HUES64 (cell line): ENCODE measurements around the gene LIMS3.
"Not testable (repeated sequence)": the region's sequence is repeated elsewhere in the genome, so short reads cannot be mapped to it uniquely, and the experiment has no call there.

Experiments
- H3K27ac ChIP-seq: 2 replicates; pipeline ENCODE4 v1.7.0; 2013; ENCODE audit warnings: low read depth, low read length, inconsistent platforms
- H3K27me3 ChIP-seq: 2 replicates; pipeline ENCODE4 v1.6.1; 2013; ENCODE audit warnings: mild to moderate bottlenecking, low read length; ENCODE audit not compliant: insufficient read depth
- H3K36me3 ChIP-seq: 2 replicates; pipeline ENCODE4 v1.6.1; 2013; ENCODE audit warnings: mild to moderate bottlenecking, low read length; ENCODE audit not compliant: insufficient read depth
- H3K4me1 ChIP-seq: 2 replicates; pipeline ENCODE4 v1.6.1; 2013; ENCODE audit warnings: mild to moderate bottlenecking, low read length, moderate library complexity; ENCODE audit not compliant: insufficient read depth
- H3K4me3 ChIP-seq: 2 replicates; pipeline ENCODE4 v1.5.1; 2013; ENCODE audit warnings: mild to moderate bottlenecking, low read length, moderate library complexity
- H3K9ac ChIP-seq: 2 replicates; pipeline ENCODE4 v1.6.1; 2013; ENCODE audit warnings: mild to moderate bottlenecking, low read depth, low read length
- H3K9me3 ChIP-seq: 2 replicates; pipeline ENCODE4 v1.6.1; 2013; ENCODE audit warnings: low read depth, low read length; ENCODE audit not compliant: insufficient read depth
- WGBS: fragments of 150-250, 120-280 bp; methylation state at CpG from one replicate; pipeline ENCODE4 v1.1.7; 2013; ENCODE audit warnings: missing lambda C conversion rate; 5-methylcytosine and 5-hydroxymethylcytosine counted together

The LIMS3 gene

GRCh38 chr2:109936534-109936933, 38.0 kb downstream of the LIMS3 start:
- no CpG with 5 or more reads among the region's 6 CpGs for WGBS
- not testable (repeated sequence) for H3K36me3 ChIP-seq, H3K27ac ChIP-seq, H3K9me3 ChIP-seq, H3K4me3 ChIP-seq, H3K9ac ChIP-seq, H3K4me1 ChIP-seq, H3K27me3 ChIP-seq

GRCh38 chr2:109945362-109945761, 46.9 kb downstream of the LIMS3 start:
- not testable (repeated sequence) for H3K9me3 ChIP-seq, H3K27me3 ChIP-seq, H3K4me3 ChIP-seq, H3K36me3 ChIP-seq, H3K4me1 ChIP-seq, H3K9ac ChIP-seq, H3K27ac ChIP-seq
- no CpG with 5 or more reads among the region's 3 CpGs for WGBS

DNA sequence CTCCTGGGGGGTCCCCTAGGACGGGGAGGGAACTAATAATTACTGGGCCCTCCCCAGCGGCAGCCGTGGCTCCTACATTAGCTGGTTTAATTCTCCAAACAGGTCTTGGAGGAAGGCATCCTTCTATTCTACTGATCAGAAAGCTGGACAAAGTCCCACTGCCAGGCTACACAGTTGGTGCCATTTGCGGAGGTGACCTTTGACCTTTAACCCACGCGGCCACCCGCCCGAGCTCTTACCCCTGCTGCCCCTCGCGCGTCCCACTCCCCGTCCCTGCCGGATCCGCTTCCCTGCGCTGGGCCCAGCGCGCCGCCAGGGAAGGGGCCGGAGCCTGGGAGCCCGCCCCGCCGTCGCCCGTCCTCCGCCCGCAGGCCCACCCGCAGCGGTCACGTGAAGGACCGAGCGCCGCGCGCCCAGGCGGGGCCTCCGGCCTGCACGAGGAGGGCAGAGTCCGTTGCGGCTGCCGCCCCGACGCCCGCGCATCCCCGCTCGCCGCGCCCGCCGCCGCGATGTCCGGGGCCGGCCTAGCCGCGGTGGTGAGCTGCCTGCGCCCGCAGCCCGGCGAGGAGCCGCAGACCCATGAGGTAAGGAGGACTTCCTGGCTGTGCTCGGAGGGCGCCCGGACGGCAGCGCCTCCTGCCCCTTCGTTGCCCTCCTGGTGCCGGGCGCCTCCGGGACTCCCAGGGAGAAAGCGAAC, 48.9 kb downstream of the LIMS3 start:
- not testable (repeated sequence) for H3K9me3 ChIP-seq, H3K9ac ChIP-seq, H3K36me3 ChIP-seq, H3K4me3 ChIP-seq, H3K27ac ChIP-seq, H3K27me3 ChIP-seq, H3K4me1 ChIP-seq
- no CpG with 5 or more reads among the region's 71 CpGs for WGBS

DNA sequence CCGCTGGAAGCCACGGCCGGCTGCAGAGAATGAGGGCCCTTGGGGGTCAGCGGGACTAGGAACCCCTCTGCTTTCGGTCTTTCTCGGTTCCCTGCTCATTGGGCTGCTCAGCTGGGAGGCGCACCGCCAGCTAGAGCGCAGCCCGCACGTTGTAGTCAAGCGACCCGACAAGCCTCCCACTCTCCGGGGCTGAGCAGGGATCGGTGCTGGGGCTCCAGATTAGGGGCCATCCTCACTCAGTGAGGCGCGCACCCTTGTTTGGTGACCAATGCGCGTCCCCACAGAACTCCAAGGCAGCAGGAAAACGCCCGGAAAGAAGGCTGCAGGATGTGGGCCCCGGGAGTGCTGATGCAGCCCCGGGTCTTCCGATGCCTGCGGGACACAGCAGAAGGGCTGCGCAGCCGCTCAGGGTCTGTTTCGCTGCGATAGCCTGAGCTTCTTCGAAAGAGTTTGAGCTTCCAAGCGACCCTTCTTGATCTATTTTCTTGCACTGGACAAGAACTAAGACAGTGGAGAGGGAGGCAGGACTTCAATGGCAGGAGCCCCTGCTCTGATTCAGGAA, 49.6 kb downstream of the LIMS3 start:
- H3K36me3 ChIP-seq, H3K9me3 ChIP-seq, H3K9ac ChIP-seq, H3K4me1 ChIP-seq, H3K4me3 ChIP-seq, H3K27ac ChIP-seq, H3K27me3 ChIP-seq: not testable (repeated sequence)
- WGBS: no CpG with 5 or more reads among the region's 31 CpGs

DNA sequence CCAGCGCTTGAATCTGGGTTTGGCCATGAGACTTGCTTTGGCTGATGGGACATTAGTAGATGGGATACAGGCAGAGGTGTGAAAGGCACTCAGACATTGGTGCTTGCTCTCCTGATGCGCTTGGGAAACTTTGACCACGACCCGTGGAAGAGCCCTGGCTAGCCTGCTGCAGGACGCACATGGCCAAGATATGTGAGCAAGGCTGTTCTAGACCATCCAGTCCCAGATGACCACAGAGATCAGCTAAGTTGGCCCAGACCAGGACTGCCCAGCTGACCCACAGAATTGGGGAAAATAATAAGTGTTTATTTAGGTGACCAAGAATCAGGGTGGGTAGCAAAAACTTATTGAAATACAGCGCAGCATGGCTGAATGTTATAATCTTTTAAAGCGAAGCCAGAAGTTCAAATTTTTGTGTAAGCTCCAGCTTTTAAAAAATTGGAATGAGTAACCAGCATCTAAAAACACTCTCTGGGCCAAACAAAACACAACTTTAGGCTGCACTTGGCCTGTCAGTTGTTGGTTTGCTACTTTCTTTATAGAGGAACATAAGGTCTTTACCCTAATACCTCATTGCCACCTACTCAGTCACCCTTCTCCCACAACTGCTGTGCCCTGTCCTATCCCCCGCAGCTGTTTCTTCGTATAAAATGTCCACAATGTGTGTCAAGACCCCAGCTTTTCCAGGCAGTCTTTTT, 51.8 kb downstream of the LIMS3 start:
- not testable (repeated sequence) for H3K9me3 ChIP-seq, H3K4me3 ChIP-seq, H3K27me3 ChIP-seq, H3K27ac ChIP-seq, H3K4me1 ChIP-seq, H3K9ac ChIP-seq, H3K36me3 ChIP-seq
- WGBS: no CpG with 5 or more reads among the region's 9 CpGs

- H3K36me3 ChIP-seq, H3K27me3 ChIP-seq: not testable (repeated sequence)
These were observed 65.5 kb downstream of the LIMS3 start for GRCh38 chr2:109963942-109964341.

GRCh38 chr2:109965482-109965881, 67.0 kb downstream of the LIMS3 start:
- not testable (repeated sequence) for H3K4me1 ChIP-seq, H3K9me3 ChIP-seq, H3K27ac ChIP-seq, H3K36me3 ChIP-seq, H3K4me3 ChIP-seq, H3K9ac ChIP-seq, H3K27me3 ChIP-seq
- WGBS: no CpG with 5 or more reads among the region's 1 CpG

More at GRCh38 chr2:109963942-109964341, 65.5 kb downstream of the LIMS3 start:
- H3K4me1 ChIP-seq, H3K4me3 ChIP-seq, H3K9ac ChIP-seq, H3K27ac ChIP-seq, H3K9me3 ChIP-seq: not testable (repeated sequence)
- WGBS: no CpG with 5 or more reads among the region's 1 CpG

- not testable (repeated sequence) for H3K9ac ChIP-seq, H3K27ac ChIP-seq, H3K9me3 ChIP-seq, H3K27me3 ChIP-seq, H3K4me3 ChIP-seq, H3K4me1 ChIP-seq, H3K36me3 ChIP-seq
- WGBS: no CpG with 5 or more reads among the region's 3 CpGs
These were observed 67.7 kb downstream of the LIMS3 start for GRCh38 chr2:109966107-109966736.

- not testable (repeated sequence) for H3K27me3 ChIP-seq, H3K9me3 ChIP-seq
- WGBS: no CpG with 5 or more reads among the region's 1 CpG
These were observed 68.4 kb downstream of the LIMS3 start for GRCh38 chr2:109966858-109967257.

DNA sequence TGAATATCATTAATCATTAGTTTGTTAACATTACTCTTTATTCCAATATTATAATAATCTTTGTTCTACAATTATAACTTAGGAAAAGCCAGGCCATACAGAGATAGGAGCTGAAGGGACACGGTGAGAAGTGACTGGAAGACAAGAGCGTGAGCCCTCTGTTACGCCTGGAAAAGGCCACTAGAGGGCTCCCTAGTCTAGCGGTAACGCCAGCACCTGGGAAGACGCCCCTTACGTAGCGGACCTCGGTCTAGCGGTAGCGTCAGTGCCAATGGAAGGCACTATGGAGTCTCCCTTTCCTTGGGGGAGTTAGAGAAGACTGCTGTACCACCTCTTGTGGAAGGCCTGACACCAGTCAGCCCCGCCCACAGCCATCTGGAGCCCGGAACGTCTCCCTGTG, 71.4 kb downstream of the LIMS3 start:
- not testable (repeated sequence) for H3K27me3 ChIP-seq, H3K4me3 ChIP-seq
- WGBS: no CpG with 5 or more reads among the region's 14 CpGs

More at GRCh38 chr2:109966858-109967257, 68.4 kb downstream of the LIMS3 start:
- not testable (repeated sequence) for H3K27ac ChIP-seq, H3K9ac ChIP-seq, H3K36me3 ChIP-seq, H3K4me3 ChIP-seq, H3K4me1 ChIP-seq

DNA sequence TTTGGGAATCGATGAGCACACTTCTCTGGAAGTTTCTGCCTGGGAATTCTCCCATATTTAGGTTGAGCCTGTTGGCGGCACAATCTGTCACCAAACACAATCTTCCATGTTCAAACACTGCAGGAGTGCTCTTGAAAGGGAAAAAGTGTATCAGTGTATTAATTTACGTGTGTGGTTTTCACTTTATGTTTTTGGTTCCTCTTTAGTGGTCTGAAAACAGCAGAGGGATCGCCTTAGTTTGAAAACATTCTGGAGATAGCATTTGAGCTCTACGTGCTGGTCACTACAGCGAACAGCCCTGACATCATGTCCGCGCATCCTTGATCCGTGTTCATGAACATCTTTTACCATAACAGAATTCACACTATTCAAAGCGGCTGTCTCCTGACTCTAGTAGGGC, 73.2 kb downstream of the LIMS3 start:
- H3K27me3 ChIP-seq, H3K36me3 ChIP-seq, H3K27ac ChIP-seq, H3K4me3 ChIP-seq, H3K9me3 ChIP-seq, H3K9ac ChIP-seq, H3K4me1 ChIP-seq: not testable (repeated sequence)
- WGBS: no CpG with 5 or more reads among the region's 10 CpGs

More for the DNA sequence above, 71.4 kb downstream of the LIMS3 start:
- not testable (repeated sequence) for H3K4me1 ChIP-seq, H3K9me3 ChIP-seq, H3K36me3 ChIP-seq, H3K9ac ChIP-seq, H3K27ac ChIP-seq
